Astrocyte of the hippocampus (primary cell): Measurements from ENCODE around the gene SP3.
A peak's percentile ranks its signal among the peaks of the same experiment; 100 is the strongest.

Experiments
- DNase-seq: peaks from one replicate; pipeline ENCODE4 v3.0.0; 2011; ENCODE audit warnings: low read depth, low spot score

Gene SP3

DNA sequence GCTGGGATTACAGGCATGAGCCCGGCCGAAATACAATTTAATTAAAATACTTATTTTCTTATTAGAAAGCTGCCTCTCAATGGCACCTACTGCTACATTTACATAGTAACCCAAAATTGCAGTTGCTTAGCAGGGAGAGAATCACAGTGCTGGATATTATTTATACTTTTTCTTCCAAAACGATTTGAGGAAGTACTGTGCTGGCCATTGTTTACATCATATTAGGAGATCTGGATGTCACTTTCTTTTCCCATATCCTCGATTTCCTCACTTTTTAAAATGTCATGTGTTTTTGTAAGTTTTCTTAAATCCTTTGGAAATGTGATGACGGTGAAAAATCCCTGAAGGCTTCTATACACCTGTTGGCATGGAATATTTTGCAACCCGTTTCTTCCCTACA lies 3.4 kb upstream of the SP3 start:
- DNase-seq, result no peak

DNA sequence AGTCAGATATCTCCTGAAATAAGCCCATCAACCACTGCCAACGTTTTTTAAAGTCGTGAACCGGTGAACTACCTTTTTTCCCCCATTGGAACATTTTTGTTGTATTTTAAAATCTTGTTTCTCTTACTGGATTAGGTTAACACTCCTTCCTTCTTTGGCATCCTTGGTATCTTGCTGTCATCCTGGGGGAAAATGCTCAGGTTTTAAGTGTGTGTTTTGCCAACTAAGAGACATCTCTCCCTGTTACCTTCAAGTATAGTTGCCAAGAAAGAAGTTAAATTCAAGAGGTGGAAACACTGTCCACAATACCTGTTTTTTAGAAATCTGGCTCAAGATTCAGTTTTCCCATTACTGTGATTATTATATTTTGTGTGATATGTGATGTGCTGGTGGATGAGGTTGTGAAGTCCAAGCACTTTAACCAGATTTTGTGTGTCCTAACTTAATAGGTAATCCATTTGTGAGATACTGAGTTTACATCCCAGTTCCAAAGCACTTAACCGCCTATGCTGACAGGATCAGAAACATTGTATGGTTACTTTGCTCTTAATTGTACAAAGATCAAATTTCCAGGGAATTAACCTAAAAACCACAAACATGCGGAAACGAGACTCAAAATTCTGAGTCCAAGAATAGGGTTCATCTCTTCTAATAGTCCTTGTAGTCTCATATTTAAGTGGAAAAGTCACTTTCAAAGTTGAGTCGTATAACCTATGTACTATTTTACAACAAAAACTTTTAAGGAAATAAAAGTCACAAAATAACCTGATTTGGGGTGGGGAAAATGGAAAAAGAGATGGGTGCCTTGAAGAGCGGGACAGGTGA lies 1.3 kb upstream of the SP3 start:
- no peak for DNase-seq

DNA sequence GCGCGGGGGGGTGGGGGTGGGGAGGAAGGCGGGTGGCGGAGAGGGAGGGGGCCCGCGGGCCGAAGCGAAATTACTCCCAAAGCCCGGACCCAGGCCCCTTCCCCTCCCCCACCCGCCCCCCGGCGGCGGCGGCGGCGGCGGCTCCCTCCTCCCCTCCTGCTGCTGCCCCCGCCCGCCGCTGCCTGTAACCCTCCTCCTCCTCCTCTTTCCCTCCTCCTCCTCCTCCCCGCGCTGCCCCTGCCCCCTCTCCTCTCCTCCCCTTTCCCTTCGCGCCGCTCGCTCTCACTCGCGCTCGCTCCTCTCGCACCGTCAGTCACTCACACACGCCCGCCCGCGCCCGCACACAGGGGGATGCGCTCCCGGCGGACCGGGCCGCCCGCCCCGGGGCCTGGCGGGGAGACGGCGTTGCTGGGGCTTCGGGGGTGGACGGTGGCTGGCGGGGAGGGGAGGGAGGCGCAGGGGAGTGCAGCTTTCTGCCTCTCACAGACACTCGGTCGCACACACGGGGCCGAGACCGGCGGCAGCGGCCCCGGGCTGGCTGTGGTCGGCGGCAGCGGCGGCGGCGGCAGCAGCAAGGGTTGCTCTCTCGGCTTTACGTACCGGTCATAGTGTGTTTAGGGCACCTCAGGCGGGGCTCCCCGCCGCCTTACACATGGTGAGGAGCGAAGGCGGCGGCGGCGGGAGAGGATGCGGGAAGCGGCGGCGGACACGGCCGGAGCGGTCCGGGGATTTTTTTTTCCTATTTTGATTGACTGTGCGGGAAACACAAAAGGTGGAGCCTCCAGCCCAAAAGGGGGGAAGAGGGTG lies 405 bp downstream of the SP3 start:
- DNase-seq, result peak; percentile 92

DNA sequence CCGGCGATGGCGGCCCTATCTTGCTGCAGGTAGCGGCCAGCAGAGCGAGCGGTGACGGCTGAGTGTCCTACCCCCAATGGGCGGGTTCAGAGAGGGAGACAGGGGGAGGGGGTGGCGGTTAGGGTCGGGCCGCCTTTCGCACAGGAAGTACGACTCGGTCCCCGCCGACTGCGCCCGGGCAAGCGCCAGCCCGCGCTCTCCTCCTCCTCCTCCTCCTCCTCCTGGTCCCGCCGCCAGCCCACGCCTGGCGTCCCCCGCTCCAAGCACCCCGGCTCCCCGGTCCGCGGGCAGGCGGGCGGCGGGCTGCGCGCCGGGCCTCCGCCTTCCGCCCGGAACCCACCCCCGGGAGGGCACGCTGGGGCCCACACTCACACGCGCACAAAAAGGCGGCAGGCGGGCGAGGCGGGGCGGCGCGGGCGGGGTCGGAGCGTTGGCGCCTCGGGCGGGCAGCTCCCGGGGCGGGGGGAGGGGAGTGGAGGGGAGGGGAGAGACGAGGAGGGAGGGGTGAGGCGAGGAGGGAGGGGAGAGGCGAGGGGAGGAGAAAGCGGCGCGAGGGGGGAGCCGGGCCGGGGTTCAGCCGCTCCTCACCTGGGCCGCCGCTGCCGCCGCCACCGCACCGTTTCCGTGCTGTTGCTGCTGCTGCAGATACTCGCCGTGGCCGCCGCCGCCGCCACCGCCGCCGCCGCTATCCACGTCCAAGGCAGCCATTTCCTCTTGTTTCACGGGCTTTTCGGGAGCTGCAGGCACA lies 1.2 kb downstream of the SP3 start:
- DNase-seq, result peak; percentile 94

DNA sequence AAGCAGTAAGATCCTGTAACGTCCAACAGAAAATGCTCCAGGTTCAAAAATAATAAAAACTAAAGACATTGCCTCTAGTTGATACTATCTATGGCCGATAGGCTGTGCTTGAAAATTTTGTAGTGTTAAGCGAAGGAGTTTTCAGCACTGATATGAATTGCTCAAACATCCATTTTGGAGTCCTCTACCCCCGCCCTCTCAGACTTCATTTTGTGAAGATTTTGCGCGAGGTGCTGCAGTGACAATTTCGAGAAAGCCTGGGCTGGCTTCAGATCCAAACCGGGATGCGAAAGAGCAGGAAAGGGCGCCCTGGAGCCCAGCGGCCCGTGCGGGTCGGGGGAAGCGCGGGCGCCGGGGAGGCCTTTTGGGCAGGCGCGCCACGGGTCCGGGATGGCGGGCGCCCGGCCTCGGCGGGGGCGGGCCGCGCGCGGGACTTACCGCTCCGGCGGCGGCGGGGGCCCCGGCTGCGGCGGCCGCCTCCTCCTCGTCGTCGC lies 1.8 kb downstream of the SP3 start:
- DNase-seq, result peak; percentile 81

DNA sequence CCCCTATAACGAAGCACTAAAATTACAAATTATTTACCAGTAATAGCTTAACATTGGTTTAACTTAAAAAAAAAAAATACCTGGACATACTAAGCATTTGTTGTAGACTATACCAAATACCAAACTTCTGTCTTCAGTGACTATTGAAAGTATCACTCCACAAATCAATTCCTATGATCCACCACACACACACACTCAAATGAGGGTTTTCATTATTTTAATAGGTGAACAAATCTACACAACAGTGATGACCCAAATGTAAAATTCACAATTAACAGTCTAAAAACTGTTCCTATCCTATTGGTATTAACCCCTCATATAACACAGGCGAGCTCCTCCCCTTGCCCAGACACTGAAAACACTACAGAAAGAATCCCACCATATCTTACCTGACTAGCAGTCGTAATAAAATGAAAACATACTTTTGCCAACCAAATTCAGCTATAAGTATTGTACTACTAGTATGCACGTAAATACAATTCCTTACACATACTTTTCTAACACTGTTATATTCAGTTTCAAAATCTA lies 2.5 kb downstream of the SP3 start:
- DNase-seq, result no peak

DNA sequence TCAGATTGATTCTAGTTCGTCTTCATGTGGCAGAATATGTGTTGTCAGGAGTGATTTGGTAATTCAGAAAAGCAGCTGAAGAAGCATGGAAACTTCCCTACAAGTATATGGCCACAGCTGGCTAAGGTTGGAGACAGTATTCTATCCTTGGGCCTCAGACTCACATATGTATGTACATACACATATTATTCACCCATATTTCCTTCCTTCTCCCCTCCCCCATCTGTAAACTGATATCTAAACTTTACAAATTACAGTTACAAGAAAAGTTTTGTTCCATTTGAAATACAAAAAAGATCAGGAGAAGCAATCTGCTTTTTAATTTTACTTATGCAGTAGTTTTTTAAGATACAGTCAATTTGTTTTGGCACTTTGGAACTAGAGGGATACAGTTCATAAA lies 3.1 kb downstream of the SP3 start:
- no peak for DNase-seq

DNA sequence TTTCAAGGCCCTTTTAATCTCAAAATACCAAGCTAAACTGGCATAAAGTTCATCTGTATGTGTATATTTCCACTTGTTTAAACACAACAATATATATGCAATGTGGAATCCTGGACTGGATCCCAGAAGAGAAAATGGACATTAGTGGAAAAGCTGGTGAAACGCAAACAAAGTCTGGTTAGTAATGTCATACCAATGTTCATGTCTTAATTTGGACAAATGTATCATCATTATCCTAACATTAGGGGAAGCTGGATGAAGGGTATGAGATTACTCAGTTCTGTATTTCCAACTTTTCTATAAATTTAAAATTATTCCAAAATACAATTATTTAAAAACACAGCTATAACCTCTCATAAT lies 3.8 kb downstream of the SP3 start:
- no peak for DNase-seq

DNA sequence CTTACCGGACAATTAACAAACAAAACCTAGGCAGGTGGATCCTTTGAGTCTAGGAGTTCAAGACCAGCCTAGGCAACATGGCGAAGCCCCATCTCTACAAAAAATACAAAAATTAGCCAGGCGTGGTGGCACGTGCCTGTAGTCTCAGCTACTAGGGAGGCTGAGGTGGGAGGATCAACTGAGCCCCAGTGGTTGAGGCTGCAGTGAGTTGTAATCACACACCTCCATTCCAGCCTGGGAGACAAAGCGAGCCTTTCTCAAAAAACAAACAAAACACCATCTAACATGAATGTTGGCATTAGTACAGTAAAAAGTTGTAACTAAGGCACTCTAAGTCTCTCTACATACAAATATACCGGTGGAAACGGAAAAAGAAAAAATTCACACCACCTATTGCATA lies 5.3 kb downstream of the SP3 start:
- DNase-seq, result no peak

DNA sequence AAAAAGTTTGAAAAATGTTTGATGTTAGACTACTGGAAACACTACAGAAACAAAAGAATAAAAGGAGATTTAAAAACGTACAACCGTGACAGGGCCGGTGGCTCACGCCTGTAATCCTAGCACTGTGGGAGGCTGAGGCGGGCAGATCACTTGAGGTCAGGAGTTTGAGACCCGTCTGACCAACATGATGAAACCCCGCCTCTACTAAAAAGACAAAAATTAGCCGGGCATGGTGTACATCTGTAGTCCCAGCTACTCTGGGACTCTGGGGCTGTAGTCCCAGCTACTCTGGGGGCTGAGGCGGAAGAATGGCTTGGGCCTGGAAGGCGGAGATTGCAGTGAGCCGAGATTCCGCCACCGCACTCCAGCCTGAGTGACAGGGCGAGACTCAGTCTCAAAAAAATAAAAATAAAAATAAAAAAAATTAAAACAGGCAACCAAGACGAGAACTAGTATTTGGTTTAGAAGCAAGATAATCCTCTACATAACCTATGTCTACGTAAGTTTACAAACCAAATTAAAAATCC lies 5.8 kb downstream of the SP3 start:
- no peak for DNase-seq

DNA sequence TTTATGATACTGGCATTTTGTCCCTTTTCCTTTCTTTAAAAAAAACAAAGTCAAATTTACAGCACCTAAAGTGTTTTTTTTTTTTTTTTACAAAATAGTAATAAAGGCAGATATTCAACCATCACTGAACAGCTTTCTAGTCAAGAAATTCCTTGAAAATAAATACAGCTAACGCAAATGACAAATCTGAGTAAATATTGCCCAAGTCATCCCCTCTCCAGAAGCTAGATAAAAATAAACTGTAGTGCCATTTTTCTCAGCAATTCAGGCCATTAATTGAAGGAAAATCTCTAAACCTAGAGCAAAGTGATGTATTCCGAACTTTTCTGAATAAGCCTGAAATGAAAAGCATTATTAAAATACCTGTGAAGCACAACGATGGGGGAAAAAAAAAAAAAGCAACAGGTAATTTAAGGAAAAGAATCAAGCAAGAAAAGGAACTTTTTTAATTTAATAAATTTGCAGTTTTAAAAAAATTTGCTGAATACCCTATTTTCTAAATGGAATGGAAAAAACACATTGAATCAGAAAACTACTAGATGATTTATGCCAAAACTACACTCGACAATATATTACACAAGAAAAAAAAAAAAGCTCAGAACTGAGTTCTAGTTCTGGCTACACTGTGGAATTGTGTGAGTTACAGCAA lies 6.9 kb downstream of the SP3 start:
- no peak for DNase-seq

DNA sequence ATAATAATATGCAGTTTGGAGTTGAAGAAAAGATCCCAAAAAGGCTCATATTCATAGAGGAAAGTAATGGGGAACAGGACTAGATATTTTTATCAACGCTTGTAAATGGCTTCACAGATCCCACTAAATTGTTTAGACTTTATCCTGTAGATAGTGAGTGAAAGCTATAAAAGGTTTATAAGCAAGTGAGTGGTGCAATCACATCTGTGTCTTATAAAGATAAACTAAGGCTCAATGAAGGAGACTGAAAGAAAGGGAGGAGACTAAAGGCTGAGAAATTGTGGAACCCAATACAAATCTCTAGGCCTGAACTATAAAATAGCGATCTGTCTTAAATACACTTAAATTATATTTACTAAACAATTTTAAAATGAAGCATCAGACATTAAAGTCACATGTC lies 7.7 kb downstream of the SP3 start:
- DNase-seq, result no peak

DNA sequence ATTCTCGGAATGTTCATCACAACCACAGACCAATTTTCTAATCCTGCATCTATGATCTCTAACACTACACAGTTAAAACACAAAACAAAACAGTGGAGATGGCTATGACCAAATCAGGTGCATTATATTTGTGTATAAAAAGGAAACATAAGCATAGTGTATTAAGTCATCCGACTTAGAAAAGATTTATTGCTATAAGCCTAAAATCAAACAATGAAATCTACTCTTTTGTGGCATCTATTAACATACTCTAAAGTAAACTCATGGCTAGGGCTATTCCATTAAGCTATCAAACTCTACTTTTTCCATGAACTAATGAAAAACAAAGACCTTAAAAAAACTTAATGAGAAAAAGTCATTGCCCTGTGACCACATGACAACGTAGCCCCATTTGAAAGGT lies 8.7 kb downstream of the SP3 start:
- no peak for DNase-seq

DNA sequence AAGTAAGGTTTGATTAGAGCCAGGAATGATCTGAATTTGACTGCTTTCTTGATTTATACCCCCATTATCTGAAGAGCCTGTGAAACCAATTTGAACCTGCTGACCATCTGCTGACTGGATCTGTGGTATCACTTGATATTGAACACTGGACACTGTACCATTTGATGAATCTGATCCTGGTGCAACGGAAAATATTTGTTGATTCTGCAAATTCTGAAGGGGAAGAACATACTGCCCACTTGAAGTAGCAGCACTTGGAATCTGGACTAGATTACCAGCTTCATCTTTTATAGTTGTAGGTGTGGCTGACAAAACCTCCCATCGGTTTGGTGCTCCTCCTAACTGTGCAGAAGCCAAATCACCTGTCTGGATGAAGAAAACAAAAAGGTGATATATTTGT lies 9.3 kb downstream of the SP3 start:
- DNase-seq, result no peak

DNA sequence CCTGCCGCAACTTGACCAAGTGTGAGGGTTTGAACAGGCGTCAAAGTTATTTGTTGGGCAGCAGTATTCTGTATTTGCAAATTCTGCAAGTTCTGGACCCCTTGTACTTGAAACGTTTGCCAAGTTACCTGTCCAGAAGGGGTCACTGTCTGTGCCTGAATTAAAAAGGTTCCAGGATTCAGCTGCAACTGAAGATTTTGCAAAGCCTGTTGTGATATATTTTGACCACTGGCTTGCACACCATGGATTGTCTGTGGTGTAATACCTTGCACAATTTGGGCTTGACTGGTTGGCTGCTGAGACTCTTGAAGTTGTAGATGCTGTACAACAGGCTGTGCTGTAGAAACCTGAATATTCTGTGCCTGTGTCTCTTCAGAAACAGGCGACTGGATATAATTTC lies 10.2 kb downstream of the SP3 start:
- DNase-seq, result no peak

DNA sequence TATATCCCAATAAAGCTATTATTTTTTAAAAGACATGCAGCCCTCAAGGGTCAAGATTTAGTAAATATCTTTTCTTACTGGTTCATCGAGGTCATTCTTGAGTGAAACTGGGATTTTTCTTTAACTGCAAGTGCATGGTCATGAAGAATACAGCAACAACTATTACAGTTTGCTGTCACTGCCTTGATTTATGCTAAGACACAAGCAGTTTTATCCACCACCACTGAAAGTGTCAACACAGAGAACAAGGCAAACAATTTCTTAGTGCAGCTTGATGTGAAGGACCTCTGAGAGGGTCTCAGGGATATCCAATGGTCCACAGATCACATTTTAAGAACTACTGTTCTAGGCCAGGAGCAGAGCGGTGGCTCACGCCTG lies 12.1 kb downstream of the SP3 start:
- no peak for DNase-seq

DNA sequence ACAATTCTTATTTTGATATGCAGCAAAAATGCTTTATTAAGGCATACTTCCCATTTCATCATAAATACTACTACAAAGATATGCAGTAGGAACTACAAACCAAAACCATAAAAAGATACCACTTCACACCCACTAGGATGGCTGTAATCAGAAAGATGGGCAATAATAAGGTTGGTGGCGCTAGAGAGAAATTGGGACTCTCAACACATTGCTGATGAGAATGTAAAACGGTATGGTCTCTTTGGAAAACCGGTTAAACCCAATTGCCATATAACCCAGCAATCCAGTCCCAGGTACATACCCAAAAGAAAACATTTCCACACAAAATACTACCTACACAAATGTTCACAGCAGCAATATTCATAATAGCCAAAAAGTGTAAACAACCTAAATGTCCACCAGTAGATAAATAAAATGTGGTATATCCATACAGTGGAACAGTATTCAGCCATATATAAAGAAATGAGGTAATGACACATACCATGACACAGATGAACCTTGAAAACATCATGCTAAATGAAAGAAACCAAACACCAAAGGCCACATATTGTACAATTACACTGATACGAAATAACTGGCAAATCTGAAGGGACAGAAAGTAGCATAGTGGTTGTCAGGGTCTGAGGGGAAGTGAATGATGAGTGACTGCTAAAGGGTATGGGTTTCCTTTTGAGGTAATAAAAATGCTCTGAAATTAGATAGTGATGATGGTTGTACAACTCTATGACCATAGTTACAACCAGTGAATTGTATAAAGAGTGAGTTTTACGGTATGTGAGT lies 12.7 kb downstream of the SP3 start:
- DNase-seq, result no peak

DNA sequence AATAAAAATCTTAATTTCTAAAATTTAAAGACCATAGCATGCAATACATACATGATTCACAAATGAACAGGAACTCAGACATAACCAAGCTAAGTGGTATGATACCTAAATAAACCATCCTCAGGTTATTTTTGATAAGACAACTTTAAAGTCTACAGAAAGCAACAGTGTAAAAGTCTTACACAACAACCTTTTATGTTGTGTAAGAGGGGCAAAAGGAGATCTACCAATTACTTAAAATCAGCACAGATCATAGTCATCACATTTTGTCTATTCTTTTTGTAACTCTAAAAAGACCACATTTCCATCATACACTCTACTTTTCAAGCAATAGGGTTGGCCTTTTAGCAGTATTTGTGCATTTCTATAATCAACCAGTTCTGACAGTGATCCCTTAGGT lies 16.3 kb downstream of the SP3 start:
- DNase-seq, result no peak

DNA sequence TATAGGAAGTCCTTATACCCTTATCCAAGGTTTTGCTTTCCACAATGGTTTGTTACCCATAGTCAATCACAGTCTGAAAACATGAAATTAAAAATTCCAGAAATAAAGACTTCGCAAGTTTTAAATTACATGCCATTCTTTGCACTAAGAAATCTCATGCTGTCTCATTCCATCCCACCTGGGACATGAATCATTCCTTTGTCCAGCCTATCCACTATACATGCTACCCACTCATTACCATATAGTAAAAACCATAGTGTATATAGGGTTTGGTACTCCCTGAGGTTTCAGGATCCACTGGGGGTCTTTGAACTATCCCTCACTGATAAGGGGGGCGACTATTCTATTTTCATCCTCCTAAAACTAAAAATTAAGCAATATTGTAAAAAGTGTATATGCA lies 17.0 kb downstream of the SP3 start:
- DNase-seq, result no peak

DNA sequence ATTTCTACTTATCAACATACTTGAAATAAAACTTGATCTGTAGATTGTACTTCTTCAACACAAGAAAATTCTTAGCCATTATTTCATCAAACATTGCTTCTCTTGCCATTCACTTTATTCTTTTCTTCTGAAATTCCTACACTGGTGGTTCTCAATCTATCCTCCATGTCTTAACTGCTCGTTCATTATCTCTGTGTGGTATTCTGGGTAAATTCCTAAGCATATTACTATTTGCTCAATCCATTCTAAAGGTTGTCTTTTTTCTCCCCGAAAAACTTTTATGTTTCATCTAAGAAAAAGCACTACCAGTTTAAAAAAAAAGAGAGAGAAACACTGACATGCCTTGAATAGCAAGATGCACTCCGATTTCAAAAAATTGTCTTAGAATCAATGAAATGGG lies 18.0 kb downstream of the SP3 start:
- peak; percentile 27 for DNase-seq

DNA sequence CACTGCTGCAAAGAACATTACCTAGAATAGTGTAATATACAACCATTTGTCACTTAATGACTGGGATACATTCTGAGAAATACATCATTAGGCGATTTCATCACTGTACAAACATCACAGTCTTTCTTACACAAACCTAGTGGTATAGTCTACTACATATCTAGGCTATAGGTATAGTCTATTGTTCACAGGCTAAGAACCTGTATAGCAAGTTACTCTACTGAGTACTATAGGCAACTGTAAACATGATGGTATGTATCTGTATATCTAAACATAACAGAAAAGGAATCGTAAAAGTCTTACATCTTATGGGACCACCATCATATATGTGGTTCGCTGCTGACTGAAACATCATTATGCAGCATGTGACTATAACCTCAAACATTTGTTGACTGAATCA lies 21.4 kb downstream of the SP3 start:
- DNase-seq, result no peak
